NB4 (cell line): Measurements from ENCODE around the gene BRPF1.

ENCODE experiments used
- DNase-seq: peaks from one replicate; pipeline ENCODE4 v3.0.0; 2010; ENCODE audit warnings: low read depth
- H3K4me3 ChIP-seq: one replicate; pipeline ENCODE4 v1.5.1; 2011; ENCODE audit warnings: mild to moderate bottlenecking, low read depth, low read length, moderate library complexity
- MYC ChIP-seq: IDR thresholded peaks from 2 replicates; pipeline ENCODE4 v1.6.1; 2011; ENCODE audit warnings: low read depth, low read length
- POLR2A ChIP-seq: IDR thresholded peaks from 2 replicates; pipeline ENCODE4 v1.6.1; 2011; ENCODE audit warnings: mild to moderate bottlenecking; ENCODE audit not compliant: insufficient read length; ENCODE audit errors: extremely low read depth
- TF ChIP-seq, protein P1 (sequence below): IDR thresholded peaks from 2 replicates; pipeline ENCODE4 v1.6.1; 2011; ENCODE audit warnings: low read depth, low read length
- TF ChIP-seq, protein P2 (sequence below): IDR thresholded peaks from one replicate; pipeline ENCODE4 v1.5.1; 2012; ENCODE audit warnings: low read depth, low read length

BRPF1 gene

DNA sequence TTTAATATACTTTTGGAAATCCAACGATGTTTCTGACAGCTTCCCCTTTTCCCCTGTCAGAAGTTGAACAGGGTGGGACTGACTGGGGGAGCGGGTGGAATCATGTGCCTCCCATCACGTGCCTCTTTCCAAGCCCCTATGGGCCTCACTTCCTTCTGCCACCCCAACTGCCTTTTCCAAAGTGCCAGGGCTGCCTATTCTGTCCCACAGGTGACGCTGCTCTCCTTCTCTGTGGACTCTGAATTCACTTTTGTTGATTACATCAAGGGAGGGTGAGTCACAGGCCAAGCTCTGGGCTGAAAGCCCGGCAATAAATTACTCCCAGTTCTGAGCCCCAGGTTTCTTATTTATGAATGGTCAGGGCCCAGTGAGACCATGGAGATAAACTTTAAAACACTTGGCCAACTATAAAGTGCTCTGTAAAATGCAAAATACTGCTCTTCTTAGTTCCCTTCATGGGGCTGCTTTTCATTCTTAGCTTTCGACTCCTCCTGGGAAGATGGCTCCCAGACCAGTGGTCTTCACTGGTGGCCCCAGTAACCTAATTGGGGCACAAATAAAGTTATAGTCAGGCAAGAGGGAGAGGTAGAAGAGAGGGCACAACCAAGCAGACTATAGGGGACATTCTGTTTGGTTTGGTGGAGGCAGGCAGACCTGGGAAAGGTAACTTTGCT, 15.6 kb upstream of the BRPF1 start:
- peak; percentile 91 for DNase-seq

DNA sequence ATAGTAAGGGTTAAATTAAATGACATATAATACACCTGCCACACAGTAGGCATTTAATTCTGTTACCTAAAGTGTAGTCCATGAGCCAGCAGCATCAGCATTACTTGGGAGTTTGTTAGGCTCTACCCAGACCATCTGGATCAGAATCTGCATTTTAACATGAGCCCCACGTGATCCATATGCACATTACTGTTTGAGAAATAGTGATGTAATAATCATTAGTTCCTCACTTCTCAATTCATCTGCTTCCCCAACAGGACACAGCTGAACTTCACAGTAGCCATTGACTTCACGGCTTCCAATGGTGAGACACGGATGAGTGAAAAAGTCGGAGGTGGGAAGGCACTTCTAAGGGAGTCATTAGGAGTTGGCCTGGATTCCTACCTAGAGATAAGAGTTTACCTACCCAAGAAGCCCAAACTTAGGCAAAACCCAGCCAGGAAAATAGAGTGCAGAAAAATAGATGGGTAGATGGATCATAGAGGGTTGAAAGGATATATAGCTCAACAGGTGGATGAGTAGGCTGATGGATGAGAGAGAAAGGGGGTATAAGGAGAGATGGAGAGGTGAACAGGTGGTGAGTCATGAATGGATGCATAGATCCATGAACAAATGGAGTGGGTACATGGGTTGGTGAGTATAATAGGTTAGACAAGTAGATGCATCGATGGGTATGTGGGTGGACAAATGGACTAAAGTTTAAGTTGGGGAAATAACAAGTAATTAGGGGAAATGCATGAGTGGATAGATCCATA, 14.6 kb upstream of the BRPF1 start:
- H3K4me3 ChIP-seq: no peak overlapping the region
- TF ChIP-seq POLR2A (no peak), MYC (no peak)
- TF ChIP-seq, protein P1, sequence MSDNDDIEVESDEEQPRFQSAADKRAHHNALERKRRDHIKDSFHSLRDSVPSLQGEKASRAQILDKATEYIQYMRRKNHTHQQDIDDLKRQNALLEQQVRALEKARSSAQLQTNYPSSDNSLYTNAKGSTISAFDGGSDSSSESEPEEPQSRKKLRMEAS: no peak
- TF ChIP-seq, protein P2, sequence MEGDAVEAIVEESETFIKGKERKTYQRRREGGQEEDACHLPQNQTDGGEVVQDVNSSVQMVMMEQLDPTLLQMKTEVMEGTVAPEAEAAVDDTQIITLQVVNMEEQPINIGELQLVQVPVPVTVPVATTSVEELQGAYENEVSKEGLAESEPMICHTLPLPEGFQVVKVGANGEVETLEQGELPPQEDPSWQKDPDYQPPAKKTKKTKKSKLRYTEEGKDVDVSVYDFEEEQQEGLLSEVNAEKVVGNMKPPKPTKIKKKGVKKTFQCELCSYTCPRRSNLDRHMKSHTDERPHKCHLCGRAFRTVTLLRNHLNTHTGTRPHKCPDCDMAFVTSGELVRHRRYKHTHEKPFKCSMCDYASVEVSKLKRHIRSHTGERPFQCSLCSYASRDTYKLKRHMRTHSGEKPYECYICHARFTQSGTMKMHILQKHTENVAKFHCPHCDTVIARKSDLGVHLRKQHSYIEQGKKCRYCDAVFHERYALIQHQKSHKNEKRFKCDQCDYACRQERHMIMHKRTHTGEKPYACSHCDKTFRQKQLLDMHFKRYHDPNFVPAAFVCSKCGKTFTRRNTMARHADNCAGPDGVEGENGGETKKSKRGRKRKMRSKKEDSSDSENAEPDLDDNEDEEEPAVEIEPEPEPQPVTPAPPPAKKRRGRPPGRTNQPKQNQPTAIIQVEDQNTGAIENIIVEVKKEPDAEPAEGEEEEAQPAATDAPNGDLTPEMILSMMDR: no peak

More for the DNA sequence above, 15.6 kb upstream of the BRPF1 start:
- peak; percentile 83 for TF ChIP-seq MYC
- TF ChIP-seq, protein P2: peak; percentile 89
- no peak for TF ChIP-seq POLR2A
- TF ChIP-seq, protein P1: peak; percentile 98
- no peak overlapping the region for H3K4me3 ChIP-seq

DNA sequence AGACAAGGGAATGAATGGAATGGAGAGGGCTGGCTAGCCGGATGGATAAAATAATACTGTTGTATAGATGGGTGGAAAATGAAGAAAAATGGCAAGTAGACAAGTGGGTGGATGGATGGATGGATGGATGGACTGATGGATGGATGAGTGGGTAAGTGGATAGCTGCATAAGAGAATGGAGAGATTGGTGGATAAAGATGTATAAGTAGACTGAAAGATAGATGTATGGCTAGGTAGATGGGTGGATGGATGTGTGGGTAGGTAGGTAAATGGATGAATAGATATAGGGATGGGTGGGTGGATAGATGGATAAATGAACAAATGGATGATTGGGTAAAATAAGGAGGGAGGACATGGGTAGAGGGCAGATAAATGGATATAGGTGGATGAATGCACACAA, 14.0 kb upstream of the BRPF1 start:
- TF ChIP-seq MYC (no peak), POLR2A (no peak)
- TF ChIP-seq, protein P2: no peak
- DNase-seq: no peak
- H3K4me3 ChIP-seq: no peak overlapping the region

More for the DNA sequence above, 14.6 kb upstream of the BRPF1 start:
- no peak for DNase-seq

DNA sequence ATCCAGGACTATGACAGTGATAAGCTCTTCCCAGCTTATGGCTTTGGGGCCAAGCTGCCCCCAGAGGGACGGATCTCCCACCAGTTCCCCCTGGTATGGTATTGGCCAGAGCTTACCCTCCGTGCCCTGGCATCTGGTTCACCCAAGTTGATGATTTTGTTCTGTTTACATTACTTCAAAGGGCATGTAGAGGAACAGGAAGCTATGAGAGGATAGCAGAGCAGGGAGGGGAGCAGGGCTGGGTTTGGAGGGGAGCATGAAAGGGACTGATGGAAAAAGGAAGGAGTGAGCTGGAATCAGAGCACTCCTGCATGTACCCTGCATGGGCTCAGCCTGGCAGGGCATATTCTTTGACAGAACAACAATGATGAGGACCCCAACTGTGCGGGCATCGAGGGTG, 13.4 kb upstream of the BRPF1 start:
- no peak overlapping the region for H3K4me3 ChIP-seq
- no peak for DNase-seq
- TF ChIP-seq MYC (no peak), POLR2A (no peak)
- TF ChIP-seq, protein P2: no peak
- TF ChIP-seq, protein P1: no peak

DNA sequence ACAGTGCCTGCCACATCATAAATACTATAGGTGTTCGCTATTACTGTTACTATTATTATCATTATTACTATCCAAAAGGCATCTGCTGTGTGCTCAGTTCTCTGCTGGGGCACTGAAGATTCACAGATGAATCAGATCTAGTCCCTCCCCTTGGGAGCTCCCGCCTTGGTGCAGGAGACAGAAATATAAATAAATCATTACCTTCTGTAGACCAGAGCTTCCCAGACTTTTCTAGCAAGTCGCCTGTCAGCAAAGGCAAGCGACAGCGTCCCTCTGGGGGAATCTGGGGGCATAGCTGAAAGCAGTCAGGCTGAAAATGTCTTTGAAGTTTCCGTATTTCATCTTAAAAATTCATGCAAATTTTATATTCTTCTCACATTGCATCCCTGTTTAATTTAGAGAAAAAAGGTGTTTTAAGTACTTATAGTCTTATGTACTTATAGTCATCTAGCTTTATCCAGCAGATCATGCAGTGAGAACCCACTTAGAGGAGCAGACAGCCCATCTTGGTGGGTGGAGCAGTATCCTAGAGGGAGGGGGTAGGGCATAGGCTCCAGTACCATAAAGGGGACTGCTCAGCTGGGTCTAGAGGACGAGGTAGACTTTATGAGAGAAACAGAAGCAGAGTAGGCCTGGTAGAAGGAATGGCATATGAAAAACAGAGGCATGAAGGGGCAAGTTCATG, 10.4 kb upstream of the BRPF1 start:
- DNase-seq: no peak
- H3K4me3 ChIP-seq: no peak overlapping the region
- TF ChIP-seq, protein P1: no peak
- TF ChIP-seq, protein P2: no peak
- no peak for TF ChIP-seq POLR2A
- TF ChIP-seq MYC: no peak
